Stomach (tissue), 9 donors: ENCODE measurements around the gene C1R. TPM values are rescaled to one million over a fixed set of nuclear protein-coding genes. Genes with fewer than 3 reads are reported as not detected.
"Not testable (repeated sequence)": the region's sequence is repeated elsewhere in the genome, so short reads cannot be mapped to it uniquely, and the experiment has no call there.

Source experiments
- DNase-seq, 2 donors: peaks; one replicate each; pipeline versions ENCODE4 v3.0.0 to v3.0.0-alpha.2; 2013 to 2019
- H3K27ac ChIP-seq, 5 donors: fragments of 200-600 bp in 4 of 5; sonication (generic) in 4 of 5; one replicate each; pipeline ENCODE4 v1.5.1; 2013 to 2019; ENCODE audit warnings: mild to moderate bottlenecking in 1 of 5, moderate library complexity in 1 of 5
- H3K27me3 ChIP-seq, 3 donors: fragments of 200-600 bp; sonication (generic); one replicate each; pipeline ENCODE4 v1.5.1; 2017 to 2019; ENCODE audit warnings: mixed run types in 1 of 3
- H3K36me3 ChIP-seq, 4 donors: fragments of 200-600 bp; sonication (generic); 1 replicate in 3 of 4; 2 replicates in 1 of 4; pipeline ENCODE4 v1.5.1; 2016 to 2019
- H3K4me1 ChIP-seq, 4 donors: fragments of 200-600 bp; sonication (generic); one replicate each; pipeline ENCODE4 v1.5.1; 2016 to 2019
- H3K4me3 ChIP-seq, 4 donors: fragments of 200-600 bp; sonication (generic) in 3 of 4; one replicate each; pipeline ENCODE4 v1.5.1; 2016 to 2019; ENCODE audit warnings: mild to moderate bottlenecking in 1 of 4
- H3K9me3 ChIP-seq, 4 donors: fragments of 200-600 bp; sonication (generic); one replicate each; pipeline ENCODE4 v1.5.1; 2016 to 2019
- EP300 ChIP-seq: sonication (generic); formaldehyde crosslinking; IDR thresholded peaks from one replicate; pipeline ENCODE4 v1.6.1; 2017; ENCODE audit warnings: antibody characterized with exemption
- POLR2A ChIP-seq, 4 donors: fragments of 450-650 bp; IDR thresholded peaks; one replicate each; pipeline ENCODE4 v1.6.1; 2016; ENCODE audit warnings: antibody characterized with exemption in 4 of 4, control low read depth in 2 of 4, mild to moderate bottlenecking in 1 of 4, moderate library complexity in 1 of 4
- POLR2AphosphoS5 ChIP-seq, 3 donors: sonication (generic); formaldehyde crosslinking; IDR thresholded peaks; one replicate each; pipeline ENCODE4 v1.6.1; 2016; ENCODE audit warnings: antibody characterized with exemption in 3 of 3
- WGBS, 5 donors: extraction: QIAGEN DNeasy Blood & Tissue Kit in 3 of 5; methylation state at CpG; one replicate each; pipeline versions ENCODE4 v1.1.5 to v1.1.7; 2013 to 2018; 5-methylcytosine and 5-hydroxymethylcytosine counted together
- intact Hi-C: fragments of 100-400 bp; cut with DNase I; formaldehyde crosslinking; loops from one replicate; pipeline ENCODE4 v1.15.1; 2023; ENCODE audit warnings: low total_unique reads
- polyA plus RNA-seq, 3 donors: library from polyadenylated mRNA; stranded (reverse); fragments of 200-250 nt; gene quantifications; one replicate each; pipeline ENCODE4 v1.2.3, GENCODE V29; 2013
- total RNA-seq, 5 donors: library from RNA; depleted of rRNA; stranded (reverse); fragments of >200 nt; gene quantifications; one replicate each; pipeline versions ENCODE4 v1.1.0 to v1.2.3, GENCODE V29; 2014 to 2016
- TF ChIP-seq, protein P1 (sequence below), 7 experiments: fragments of 450-650 bp in 4 of 7; fragments of 200-600 bp in 3 of 7; sonication (generic) in 3 of 7; IDR thresholded peaks; one replicate each; pipeline ENCODE4 v1.5.1; 2016 to 2019; ENCODE audit warnings: antibody characterized with exemption in 7 of 7, control low read depth in 2 of 7, mild to moderate bottlenecking in 1 of 7
- donor health status: healthy with polysubstance abuse.
- donor health status: Bipolar disorder and iron deficiency.
- donor health status: healthy.

Gene C1R
- total and polyA plus RNA-seq, 8 donors = 68.9 to 312 (median 133) TPM

DNA sequence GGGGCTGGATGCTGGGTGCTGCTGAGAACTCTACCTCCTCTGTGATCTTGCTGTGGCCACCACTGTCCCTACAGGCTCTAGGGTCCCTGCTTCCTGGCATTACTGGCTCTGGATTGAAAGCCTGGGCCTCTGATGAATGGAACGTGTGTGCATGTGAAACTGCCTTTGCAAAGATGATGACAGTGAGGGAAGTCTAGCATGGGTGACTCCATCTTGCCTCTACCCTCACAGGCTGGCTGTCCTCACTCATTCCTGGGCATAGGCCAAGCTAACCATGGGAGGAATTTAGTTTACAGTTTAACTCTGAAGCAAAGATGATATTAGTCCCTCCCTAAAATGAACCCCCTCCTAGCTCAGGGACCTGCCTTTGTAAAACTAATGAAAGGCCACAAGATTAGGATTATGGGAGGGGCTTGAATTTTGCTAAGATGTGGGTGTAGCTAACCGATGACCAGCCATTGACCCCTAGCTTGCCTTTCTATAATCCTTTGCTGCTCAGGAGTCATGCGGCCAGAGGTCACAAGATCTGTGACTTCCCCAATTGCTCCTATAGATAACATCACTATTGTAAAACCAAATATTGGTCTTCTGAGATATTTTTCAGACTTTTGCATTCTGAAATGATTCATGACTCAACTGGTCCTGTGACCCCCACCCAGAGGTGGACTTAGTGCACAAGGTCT lies 33.9 kb downstream of the C1R start:
- peaks cover 0 to 7% (median 1%) of the 10 kb centered on the region in 4 donors for H3K36me3 ChIP-seq
- H3K4me3 ChIP-seq = no peak overlapping the region
- no peak overlapping the region for H3K27ac ChIP-seq
- H3K4me1 ChIP-seq = peaks cover 0 to 47% (median 15%) of the 10 kb centered on the region in 4 donors
- WGBS, 5 donors = 61 to 78% (median 66%) methylated on average over 3 of the region's 3 CpGs
- TF ChIP-seq POLR2AphosphoS5 (IDR thresholded peaks at IDR 0.05) = no peak
- TF ChIP-seq EP300 = no peak
- TF ChIP-seq POLR2A (IDR thresholded peaks at IDR 0.05) = no peak
- no peaks in the 10 kb centered on the region for H3K27me3 ChIP-seq
- no peak for DNase-seq
- no peaks in the 10 kb centered on the region for H3K9me3 ChIP-seq
- intact Hi-C loops = no loop called here

DNA sequence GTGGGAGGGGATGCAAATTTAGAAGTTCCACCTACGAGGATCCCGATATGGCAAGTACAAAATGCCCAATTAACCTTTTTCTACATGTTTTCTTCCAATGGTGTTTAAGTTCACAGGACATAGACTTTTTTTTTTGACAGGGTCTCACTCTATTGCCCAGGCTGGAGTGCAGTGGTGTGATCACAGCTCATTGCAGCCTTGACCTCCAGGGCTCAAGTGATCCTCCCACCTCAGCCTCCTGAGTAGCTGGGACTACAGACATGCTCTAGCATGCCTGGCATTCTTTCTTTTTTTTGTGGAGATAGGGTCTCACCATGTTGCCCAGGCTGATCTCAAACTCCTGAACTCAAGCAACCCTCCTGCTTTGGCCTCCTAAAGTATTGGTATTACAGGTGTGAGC lies 36.5 kb downstream of the C1R start:
- peaks cover 0 to 24% (median 6%) of the 10 kb centered on the region in 4 donors for H3K4me1 ChIP-seq
- H3K9me3 ChIP-seq, DNase-seq, H3K27ac ChIP-seq, H3K4me3 ChIP-seq, H3K27me3 ChIP-seq, H3K36me3 ChIP-seq, intact Hi-C loops: not testable (repeated sequence)
- WGBS, 5 donors = 93 to 100% (median 96%) methylated on average over 2 of the region's 2 CpGs

DNA sequence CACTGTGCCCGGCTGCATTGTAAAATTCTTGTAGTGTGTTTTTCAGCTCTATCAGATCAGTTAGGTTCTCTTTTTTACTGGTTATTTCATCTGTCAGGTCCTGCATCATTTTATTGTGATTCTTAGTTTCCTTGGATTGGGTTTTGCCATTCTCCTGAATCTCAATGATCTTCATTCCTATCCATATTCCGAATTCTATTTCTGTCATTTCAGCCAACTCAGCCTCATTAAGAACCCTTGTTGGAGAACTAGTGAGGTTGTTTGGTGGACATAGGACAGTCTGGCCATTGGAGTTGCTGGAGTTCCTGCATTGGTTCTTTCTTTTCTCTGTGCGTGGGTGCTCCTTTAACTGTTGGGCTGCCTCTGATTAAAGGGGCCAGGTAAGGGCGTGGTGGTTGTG lies 37.3 kb downstream of the C1R start:
- Histone ChIP-seq H3K36me3 (no peaks in the 10 kb centered on the region), H3K4me3 (no peak overlapping the region), H3K27ac (no peak overlapping the region), H3K27me3 (no peaks in the 10 kb centered on the region), H3K4me1 (peaks cover 0 to 21% (median 2%) of the 10 kb centered on the region in 4 donors), H3K9me3 (no peaks in the 10 kb centered on the region)
- no peak for DNase-seq
- intact Hi-C loops = no loop called here
- WGBS, 5 donors = 67 to 86% (median 81%) methylated on average over 4 of the region's 4 CpGs
- no peak for TF ChIP-seq POLR2A (IDR thresholded peaks at IDR 0.05)
- no peak for TF ChIP-seq EP300
- TF ChIP-seq POLR2AphosphoS5 (IDR thresholded peaks at IDR 0.05) = no peak
- TF ChIP-seq, protein P1, sequence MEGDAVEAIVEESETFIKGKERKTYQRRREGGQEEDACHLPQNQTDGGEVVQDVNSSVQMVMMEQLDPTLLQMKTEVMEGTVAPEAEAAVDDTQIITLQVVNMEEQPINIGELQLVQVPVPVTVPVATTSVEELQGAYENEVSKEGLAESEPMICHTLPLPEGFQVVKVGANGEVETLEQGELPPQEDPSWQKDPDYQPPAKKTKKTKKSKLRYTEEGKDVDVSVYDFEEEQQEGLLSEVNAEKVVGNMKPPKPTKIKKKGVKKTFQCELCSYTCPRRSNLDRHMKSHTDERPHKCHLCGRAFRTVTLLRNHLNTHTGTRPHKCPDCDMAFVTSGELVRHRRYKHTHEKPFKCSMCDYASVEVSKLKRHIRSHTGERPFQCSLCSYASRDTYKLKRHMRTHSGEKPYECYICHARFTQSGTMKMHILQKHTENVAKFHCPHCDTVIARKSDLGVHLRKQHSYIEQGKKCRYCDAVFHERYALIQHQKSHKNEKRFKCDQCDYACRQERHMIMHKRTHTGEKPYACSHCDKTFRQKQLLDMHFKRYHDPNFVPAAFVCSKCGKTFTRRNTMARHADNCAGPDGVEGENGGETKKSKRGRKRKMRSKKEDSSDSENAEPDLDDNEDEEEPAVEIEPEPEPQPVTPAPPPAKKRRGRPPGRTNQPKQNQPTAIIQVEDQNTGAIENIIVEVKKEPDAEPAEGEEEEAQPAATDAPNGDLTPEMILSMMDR (IDR thresholded peaks at IDR 0.05) = no peak

DNA sequence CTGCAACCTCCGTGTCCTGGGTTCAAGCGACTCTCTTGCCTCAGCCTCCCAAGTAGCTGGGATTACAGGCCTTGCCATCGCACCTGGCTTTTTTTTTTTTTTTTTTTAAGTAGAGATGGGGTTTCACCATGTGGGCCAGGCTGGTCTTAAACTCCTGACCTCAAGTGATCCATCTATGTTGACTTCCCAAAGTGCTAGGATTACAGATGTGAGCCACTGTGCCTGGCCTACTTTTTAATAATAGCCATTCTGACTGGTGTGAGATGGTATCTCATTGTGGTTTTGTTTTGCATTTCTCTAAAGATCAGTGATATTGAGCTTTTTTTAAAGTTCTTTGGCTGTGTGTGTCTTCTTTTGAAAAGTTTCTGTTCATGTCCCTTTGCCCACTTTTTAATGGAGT lies 42.3 kb downstream of the C1R start:
- H3K9me3 ChIP-seq, H3K4me1 ChIP-seq, intact Hi-C loops, DNase-seq, H3K4me3 ChIP-seq, H3K27me3 ChIP-seq, H3K36me3 ChIP-seq, H3K27ac ChIP-seq: not testable (repeated sequence)
- 85 to 92% (median 89%) methylated on average over 3 of the region's 3 CpGs for WGBS, 5 donors

GRCh38 chr12:7049445-7049951 lies 42.7 kb downstream of the C1R start:
- H3K4me3 ChIP-seq, H3K27ac ChIP-seq, DNase-seq, H3K27me3 ChIP-seq, H3K36me3 ChIP-seq, intact Hi-C loops, H3K4me1 ChIP-seq, H3K9me3 ChIP-seq: not testable (repeated sequence)
- WGBS, 5 donors = 83 to 91% (median 88%) methylated on average over 10 of the region's 10 CpGs

DNA sequence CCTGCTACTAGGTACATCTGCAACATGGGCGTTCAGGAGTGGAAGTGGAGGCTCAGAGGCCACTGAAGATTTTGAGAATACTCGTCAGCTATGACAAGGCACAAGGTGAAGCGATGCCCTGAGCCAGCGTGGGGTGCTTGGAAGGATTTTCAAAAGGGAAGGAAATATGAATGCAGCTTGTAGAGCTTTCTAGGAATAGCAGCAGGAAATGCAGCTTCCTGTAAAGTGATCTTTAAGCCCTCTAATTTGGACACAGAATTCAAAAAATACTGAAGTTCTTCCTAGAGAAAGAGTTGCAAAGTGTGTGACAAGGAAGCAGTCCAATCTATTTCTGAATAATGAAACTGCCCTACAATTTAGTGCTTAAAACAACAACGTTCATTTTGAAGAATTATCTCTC lies 44.9 kb downstream of the C1R start:
- no peak overlapping the region for H3K27ac ChIP-seq
- no peak overlapping the region for H3K4me3 ChIP-seq
- H3K9me3 ChIP-seq = no peaks in the 10 kb centered on the region
- intact Hi-C loops = no loop called here
- TF ChIP-seq POLR2AphosphoS5 (IDR thresholded peaks at IDR 0.05) = no peak
- TF ChIP-seq EP300 = no peak
- TF ChIP-seq POLR2A (IDR thresholded peaks at IDR 0.05) = no peak
- TF ChIP-seq, protein P1 (IDR thresholded peaks at IDR 0.05) = no peak
- no peaks in the 10 kb centered on the region for H3K36me3 ChIP-seq
- 47 to 70% (median 67%) methylated on average over 5 of the region's 5 CpGs for WGBS, 5 donors
- H3K27me3 ChIP-seq = no peaks in the 10 kb centered on the region
- H3K4me1 ChIP-seq = no peaks in the 10 kb centered on the region
- no peak for DNase-seq
